ENCODE results near the gene SLAMF7.
"Not testable (repeated sequence)": the region's sequence is repeated elsewhere in the genome, so short reads cannot be mapped to it uniquely, and the experiment has no call there.

SLAMF7 gene

DNA sequence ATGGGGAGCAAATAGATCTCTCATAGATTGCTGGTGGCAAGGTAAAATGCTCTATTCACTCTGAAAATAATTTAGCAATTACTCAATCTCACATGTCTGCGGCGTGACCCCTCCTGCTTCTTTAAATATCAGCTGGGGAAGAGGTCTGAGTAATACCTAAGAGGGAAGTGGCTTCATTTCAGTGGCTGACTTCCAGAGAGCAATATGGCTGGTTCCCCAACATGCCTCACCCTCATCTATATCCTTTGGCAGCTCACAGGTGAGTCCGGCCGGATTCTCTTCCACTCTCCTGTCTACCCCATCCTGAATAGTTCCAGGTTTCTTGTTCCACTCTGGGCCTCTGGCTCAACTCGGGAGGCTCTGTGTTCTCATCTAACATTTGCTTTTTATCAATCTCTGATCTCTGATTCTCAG, at the start of gene SLAMF7:
Gene SLAMF7 (plus strand): TSS at position 150 of the 414 bp plus-strand sequence. CDS start 55 bp downstream, at position 205.
- DNase-seq: no peak
- TF ChIP-seq POLR2A (IDR thresholded peaks at IDR 0.05; ENCODE audit: low read length) (no peak), GATA1 (IDR thresholded peaks at IDR 0.05; ENCODE audit: low read depth, low read length) (no peak)

- peak; percentile 14 to 18 for DNase-seq
Measured at GRCh38 chr1:160692390-160692789, 46.7 kb upstream of the SLAMF7 start.

DNA sequence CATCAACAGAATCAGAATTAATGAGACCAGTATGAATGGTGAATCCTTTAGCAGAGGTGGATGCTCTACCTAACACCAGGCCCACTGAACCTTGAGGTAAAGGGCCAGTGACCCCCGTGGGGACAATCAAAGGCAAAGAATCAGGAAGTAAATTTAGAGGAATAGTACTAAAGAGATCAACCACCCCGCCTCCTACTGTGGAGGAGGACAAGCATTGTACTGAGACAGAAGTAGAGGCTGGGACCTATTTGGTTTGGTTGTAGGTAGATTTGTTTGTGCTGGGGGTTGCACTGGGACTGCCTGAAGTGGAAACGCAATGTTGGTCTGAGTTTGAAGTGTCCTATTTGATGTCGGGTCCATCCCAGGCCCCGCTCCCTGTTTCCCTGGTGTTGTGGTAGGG, 36.9 kb upstream of the SLAMF7 start:
- DNase-seq: no peak
- TF ChIP-seq POLR2A (IDR thresholded peaks at IDR 0.05; ENCODE audit: low read length) (no peak), GATA1 (IDR thresholded peaks at IDR 0.05; ENCODE audit: low read depth, low read length) (no peak)

GRCh38 chr1:160704250-160704649, 34.8 kb upstream of the SLAMF7 start:
- no peak for TF ChIP-seq GATA1 (IDR thresholded peaks at IDR 0.05; ENCODE audit: low read depth, low read length)
- TF ChIP-seq POLR2A (IDR thresholded peaks at IDR 0.05; ENCODE audit: low read length): no peak

GRCh38 chr1:160705212-160705621, 33.8 kb upstream of the SLAMF7 start:
- not testable (repeated sequence) for DNase-seq

More at GRCh38 chr1:160704250-160704649, 34.8 kb upstream of the SLAMF7 start:
- no peak for DNase-seq

DNA sequence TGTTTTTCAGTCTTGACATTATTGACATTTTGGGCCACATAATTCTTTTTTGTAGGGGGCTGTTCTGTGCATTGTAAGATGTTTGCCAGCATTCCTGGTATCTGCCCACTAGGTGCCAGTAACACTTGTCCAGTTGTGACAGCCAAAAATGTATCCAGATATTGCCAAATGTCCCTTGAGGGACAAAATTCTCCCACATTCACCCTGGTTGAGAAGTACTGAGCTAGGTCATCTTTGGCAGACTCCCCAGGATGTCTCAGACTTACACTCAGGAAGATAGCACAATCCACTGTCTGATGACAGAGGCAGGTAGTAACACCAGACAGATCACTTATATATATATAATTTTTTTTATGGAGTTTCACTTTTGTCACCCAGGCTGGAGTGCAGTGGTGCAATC, 33.3 kb upstream of the SLAMF7 start:
- TF ChIP-seq POLR2A (IDR thresholded peaks at IDR 0.05; ENCODE audit: low read length) (no peak), GATA1 (IDR thresholded peaks at IDR 0.05; ENCODE audit: low read depth, low read length) (no peak)
- DNase-seq: no peak

DNA sequence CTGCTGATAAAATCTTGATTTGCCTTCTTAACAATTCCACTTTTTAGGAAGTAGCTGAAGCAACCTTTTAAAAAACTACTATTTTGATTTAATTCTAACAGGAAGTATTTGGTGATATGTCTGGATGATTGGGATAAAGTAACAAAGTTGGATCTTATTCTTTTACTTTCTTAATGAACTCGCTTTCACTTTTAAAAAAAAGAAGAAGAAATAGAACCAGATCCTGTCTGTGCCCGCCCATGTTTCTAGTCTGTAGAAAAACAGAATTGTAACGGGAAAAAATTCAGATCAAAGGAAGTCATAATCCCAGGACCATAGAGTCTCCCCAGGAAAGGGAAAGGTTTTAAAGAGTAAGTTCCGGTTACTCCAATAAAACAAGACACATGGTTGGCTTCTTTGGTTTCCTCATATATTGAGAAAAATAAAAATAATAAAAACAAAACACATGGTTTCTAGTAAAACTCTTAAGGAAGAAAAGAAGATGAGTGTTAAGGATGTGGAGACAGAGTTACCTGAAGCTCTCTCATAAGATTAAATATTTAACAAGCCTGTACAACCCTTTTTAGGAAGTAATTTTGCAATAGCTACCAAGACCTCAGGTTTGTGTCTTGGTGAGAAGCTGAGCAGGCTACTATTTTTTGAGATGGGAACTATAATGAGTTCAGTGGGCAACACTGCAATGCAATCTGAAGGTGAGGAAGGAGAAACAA, 32.4 kb upstream of the SLAMF7 start:
- no peak for TF ChIP-seq POLR2A (IDR thresholded peaks at IDR 0.05; ENCODE audit: low read length)
- no peak for TF ChIP-seq GATA1 (IDR thresholded peaks at IDR 0.05; ENCODE audit: low read depth, low read length)
- no peak for DNase-seq

- TF ChIP-seq GATA1 (IDR thresholded peaks at IDR 0.05; ENCODE audit: low read depth, low read length): no peak
- no peak for TF ChIP-seq POLR2A (IDR thresholded peaks at IDR 0.05; ENCODE audit: low read length)
- no peak for DNase-seq
Measured at GRCh38 chr1:160707236-160708064, 31.6 kb upstream of the SLAMF7 start.

- TF ChIP-seq POLR2A (IDR thresholded peaks at IDR 0.05; ENCODE audit: low read length) (no peak), GATA1 (IDR thresholded peaks at IDR 0.05; ENCODE audit: low read depth, low read length) (no peak)
- DNase-seq: no peak
Measured at GRCh38 chr1:160708118-160708517, 30.9 kb upstream of the SLAMF7 start.

DNA sequence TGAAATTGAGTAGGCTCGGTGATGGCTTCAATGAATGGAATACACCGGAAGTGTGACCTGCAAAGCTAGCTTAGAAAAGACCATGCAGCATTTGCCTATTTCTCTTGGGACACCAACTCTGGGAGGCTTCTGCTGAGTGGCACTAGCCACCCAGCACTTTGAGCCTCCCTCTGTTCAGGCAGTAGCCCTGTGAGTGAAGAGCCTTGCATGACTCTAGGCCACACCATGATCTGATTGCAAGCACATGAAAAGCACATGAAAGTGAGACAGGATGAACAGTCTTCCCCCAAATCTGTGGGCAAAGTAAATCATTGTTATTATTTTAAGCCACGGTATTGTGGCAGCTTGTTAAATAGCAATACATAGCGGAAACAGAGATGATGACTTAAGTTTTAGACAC, 30.2 kb upstream of the SLAMF7 start:
- TF ChIP-seq POLR2A (IDR thresholded peaks at IDR 0.05; ENCODE audit: low read length) (no peak), GATA1 (IDR thresholded peaks at IDR 0.05; ENCODE audit: low read depth, low read length) (no peak)
- no peak for DNase-seq

DNA sequence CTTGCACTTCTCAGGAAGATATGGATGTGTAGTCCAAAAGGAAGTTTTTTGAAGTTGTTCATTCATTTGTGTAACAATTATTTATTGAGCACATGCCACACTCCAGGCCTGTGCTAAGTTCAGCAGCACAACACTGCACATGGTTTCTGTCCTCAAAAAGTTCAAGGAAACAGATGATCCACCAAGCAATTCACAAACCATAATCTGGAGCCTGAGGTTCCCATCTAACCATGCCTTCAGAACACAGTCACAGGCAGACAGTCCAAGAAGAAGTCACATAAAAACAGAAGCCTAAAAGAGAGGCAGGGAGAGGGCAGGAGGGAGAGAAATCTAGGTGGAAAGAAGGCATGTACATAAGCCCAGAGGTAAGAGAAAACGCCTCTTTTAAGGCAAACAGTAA, 29.3 kb upstream of the SLAMF7 start:
- TF ChIP-seq GATA1 (IDR thresholded peaks at IDR 0.05; ENCODE audit: low read depth, low read length): no peak
- no peak for TF ChIP-seq POLR2A (IDR thresholded peaks at IDR 0.05; ENCODE audit: low read length)
- no peak for DNase-seq

- TF ChIP-seq POLR2A (IDR thresholded peaks at IDR 0.05; ENCODE audit: low read length) (no peak), GATA1 (IDR thresholded peaks at IDR 0.05; ENCODE audit: low read depth, low read length) (no peak)
- DNase-seq: no peak
Measured at GRCh38 chr1:160710517-160711252, 28.4 kb upstream of the SLAMF7 start.

DNA sequence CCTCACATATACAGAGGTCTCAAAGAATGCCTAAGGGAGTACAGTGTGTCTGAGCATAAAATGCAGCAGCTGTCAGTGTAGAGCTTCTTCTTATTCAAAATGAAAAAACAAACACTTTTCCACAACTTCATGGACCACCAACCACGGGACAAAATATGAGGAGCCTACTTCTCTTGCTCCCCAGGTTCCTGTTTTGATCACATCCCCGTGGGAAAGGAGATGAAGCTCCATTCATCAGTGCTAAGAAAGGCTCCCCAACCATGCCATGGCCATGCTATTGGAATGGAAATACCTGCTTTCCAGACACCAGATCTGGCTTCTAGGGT, 27.8 kb upstream of the SLAMF7 start:
- DNase-seq: no peak
- no peak for TF ChIP-seq GATA1 (IDR thresholded peaks at IDR 0.05; ENCODE audit: low read depth, low read length)
- no peak for TF ChIP-seq POLR2A (IDR thresholded peaks at IDR 0.05; ENCODE audit: low read length)

DNA sequence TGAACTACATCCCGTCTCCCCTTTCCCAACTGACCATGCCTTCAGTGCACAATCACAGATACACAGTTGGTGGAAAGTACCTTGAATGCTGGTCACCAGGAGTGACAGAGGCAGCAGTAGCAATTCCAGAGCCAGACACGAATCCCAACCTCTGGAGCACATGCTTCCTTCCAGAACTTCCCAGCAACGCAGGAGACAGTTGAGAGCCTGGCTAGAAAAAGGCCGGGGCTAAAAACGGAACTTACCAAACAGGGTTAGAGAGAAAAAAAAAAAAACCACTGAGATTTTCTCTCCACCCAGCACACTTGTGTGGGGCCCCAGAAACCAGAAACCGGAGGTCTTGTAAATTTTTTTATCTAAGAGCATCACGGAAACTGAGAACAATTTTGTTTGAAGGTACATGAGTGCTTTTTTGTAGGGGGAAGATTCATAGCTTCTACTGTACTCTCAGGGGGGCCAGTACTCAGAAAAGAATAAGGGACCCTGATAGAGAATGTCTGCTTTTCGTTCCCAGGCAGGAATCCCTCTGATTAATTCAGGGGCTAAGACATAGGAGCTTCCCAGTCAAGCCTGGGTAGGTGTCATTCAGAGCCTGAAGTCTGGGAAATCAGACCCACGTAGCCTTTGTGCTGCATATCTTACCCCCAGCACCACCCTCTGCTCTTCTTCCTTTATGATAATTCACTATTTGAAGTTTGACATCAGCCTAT, 27.3 kb upstream of the SLAMF7 start, which contains the start of gene CD48:
Gene CD48 (minus strand): TSS at position 221 of the 710 bp plus-strand sequence. CDS start 59 bp downstream, at position 162.
- TF ChIP-seq POLR2A (IDR thresholded peaks at IDR 0.05; ENCODE audit: low read length) (no peak), GATA1 (IDR thresholded peaks at IDR 0.05; ENCODE audit: low read depth, low read length) (no peak)
- no peak for DNase-seq

- not testable (repeated sequence) for DNase-seq
Measured at GRCh38 chr1:160712525-160713080, 26.4 kb upstream of the SLAMF7 start.

Data from erythroblast (primary cell).